M059J (cell line): ENCODE results near the gene ANKRD6. TPM values are rescaled to one million over a fixed set of nuclear protein-coding genes. Genes with fewer than 3 reads are reported as not detected.

Experiments used
- DNase-seq: peaks from one replicate; pipeline ENCODE4 v3.0.0-alpha.2; 2012; ENCODE audit warnings: low read depth
- total RNA-seq: library from RNA; depleted of rRNA; stranded (reverse); fragments of >200 nt; shearing (Covaris generic); gene quantifications from 2 replicates; pipeline ENCODE4 v1.2.3, GENCODE V29; 2014

The ANKRD6 gene
- total RNA-seq, 1 experiment from 2014 or later: 0.57 TPM

- DNase-seq: no peak
These were observed 131.9 kb downstream of the ANKRD6 start for GRCh38 chr6:89564752-89565427.

GRCh38 chr6:89566008-89566800 is 133.3 kb downstream of the ANKRD6 start:
- no peak for DNase-seq

- DNase-seq: peak; percentile 1
These were observed 134.1 kb downstream of the ANKRD6 start for GRCh38 chr6:89566930-89567629.

GRCh38 chr6:89567630-89568390 is 134.9 kb downstream of the ANKRD6 start:
- DNase-seq: no peak

- no peak for DNase-seq
These were observed 142.1 kb downstream of the ANKRD6 start for GRCh38 chr6:89574910-89575561.

- no peak for DNase-seq
These were observed 142.6 kb downstream of the ANKRD6 start for GRCh38 chr6:89575562-89575960.

GRCh38 chr6:89580997-89581666 is 148.2 kb downstream of the ANKRD6 start:
- no peak for DNase-seq

- no peak for DNase-seq
These were observed 148.7 kb downstream of the ANKRD6 start for GRCh38 chr6:89581689-89582088.

- no peak for DNase-seq
These were observed 149.8 kb downstream of the ANKRD6 start for GRCh38 chr6:89582669-89583325.

- DNase-seq: no peak
These were observed 150.6 kb downstream of the ANKRD6 start for GRCh38 chr6:89583559-89583958.

- DNase-seq: no peak
These were observed 151.6 kb downstream of the ANKRD6 start for GRCh38 chr6:89584539-89584938.

GRCh38 chr6:89585154-89585553 is 152.2 kb downstream of the ANKRD6 start:
- DNase-seq: no peak

GRCh38 chr6:89589297-89590025 is 156.5 kb downstream of the ANKRD6 start:
- DNase-seq: no peak

GRCh38 chr6:89590133-89590532 is 157.2 kb downstream of the ANKRD6 start:
- DNase-seq: no peak

- no peak for DNase-seq
These were observed 158.8 kb downstream of the ANKRD6 start for GRCh38 chr6:89591745-89592144.

- no peak for DNase-seq
These were observed 163.1 kb downstream of the ANKRD6 start for GRCh38 chr6:89596056-89596455.

- DNase-seq: no peak
These were observed 163.5 kb downstream of the ANKRD6 start for GRCh38 chr6:89596484-89596883.

GRCh38 chr6:89597372-89597771 is 164.4 kb downstream of the ANKRD6 start:
- DNase-seq: no peak

- DNase-seq: peak; percentile 19
These were observed 165.0 kb downstream of the ANKRD6 start for GRCh38 chr6:89597988-89598387.

GRCh38 chr6:89599727-89600126 is 166.8 kb downstream of the ANKRD6 start:
- DNase-seq: no peak
